DOHH2 (cell line): ENCODE data around the gene COL25A1.

Experiments used
- CTCF ChIP-seq: fragments of 200-600 bp; sonication (generic); IDR thresholded peaks from one replicate; pipeline ENCODE4 v1.5.1; 2014; ENCODE audit warnings: antibody characterized with exemption, mild to moderate bottlenecking, low read depth, low read length; ENCODE audit not compliant: poor library complexity, severe bottlenecking
- EZH2phosphoT487 ChIP-seq: fragments of 200-600 bp; sonication (generic); IDR thresholded peaks from 2 replicates; pipeline ENCODE4 v1.6.1; 2017; ENCODE audit warnings: borderline replicate concordance, mild to moderate bottlenecking, antibody characterized with exemption, low read length, moderate library complexity, mixed read lengths

GRCh38 chr4:109010521-109010920, 291.9 kb downstream of the COL25A1 start:
- TF ChIP-seq CTCF (no peak), EZH2phosphoT487 (no peak)
